Measurements from ENCODE around the gene DNAH2. TPM values are rescaled to one million over a fixed set of nuclear protein-coding genes. Genes with fewer than 3 reads are reported as not detected.

The DNAH2 gene
- total and polyA plus RNA-seq, 2 of the 4 experiments (the other 2 are of a cell fraction) = under 0.01 to 0.02 TPM

DNA sequence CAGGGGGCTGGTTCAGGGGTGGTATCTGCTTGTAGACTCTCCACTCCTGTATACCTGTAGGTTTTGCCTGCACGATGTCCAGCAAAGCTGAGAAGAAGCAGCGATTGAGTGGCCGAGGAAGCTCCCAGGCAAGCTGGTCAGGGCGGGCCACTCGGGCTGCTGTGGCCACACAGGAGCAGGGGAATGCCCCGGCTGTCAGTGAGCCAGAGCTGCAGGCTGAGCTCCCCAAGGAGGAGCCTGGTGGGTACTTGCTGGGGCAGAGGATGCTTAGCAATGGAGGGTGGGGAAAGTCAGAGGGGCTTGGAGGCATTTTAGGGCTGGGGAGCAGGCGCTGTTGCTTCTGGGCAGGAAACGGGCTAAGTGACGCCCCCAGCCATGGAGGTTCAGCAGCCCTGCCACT lies 2.1 kb downstream of the DNAH2 start:
- CTCF ChIA-PET = no interaction called here

More for the DNA sequence above, 2.1 kb downstream of the DNAH2 start:
- Histone ChIP-seq H2BK20ac (ENCODE audit: low read depth, low read length) (no peak overlapping the region), H3K79me1 (ENCODE audit: low read depth in 1 of 2, low read length in 2 of 2) (no peaks in the 10 kb centered on the region), H4K5ac (ENCODE audit: low read depth, low read length) (no peak overlapping the region), H3K9me1 (ENCODE audit: insufficient read depth, low read length) (0 out of 2 replicates have a peak, but pooled peaks cover 4% of the 10 kb centered on the region), H2BK120ac (ENCODE audit: low read depth, low read length) (no peak overlapping the region), H3K4me3 (ENCODE audit: insufficient read depth, low read depth, low read length) (no peak overlapping the region), H2BK15ac (ENCODE audit: low read depth, low read length) (no peak overlapping the region), H3K36me3 (ENCODE audit: control insufficient read depth, insufficient read depth, low read length) (no peaks in the 10 kb centered on the region), H3K9ac (ENCODE audit: low read depth, low read length) (no peak overlapping the region), H3K9me3 (ENCODE audit: control insufficient read depth, insufficient read depth, low read length) (no peaks in the 10 kb centered on the region), H4K8ac (ENCODE audit: low read depth in 2 of 2, low read length in 2 of 2) (no peak overlapping the region), H3K18ac (ENCODE audit: low read depth, low read length) (no peak overlapping the region), H4K91ac (ENCODE audit: insufficient read depth, low read depth, low read length) (no peak overlapping the region), H3K14ac (replicated peaks; ENCODE audit: low read depth, low read length) (no peak overlapping the region), H3K4me2 (ENCODE audit: low read depth, low read length) (no peak overlapping the region), H3K23ac (ENCODE audit: low read depth, low read length) (no peak overlapping the region), H4K20me1 (ENCODE audit: insufficient read depth, low read length) (no peaks in the 10 kb centered on the region; the same call in 1 of the 2 replicates), H3K4ac (ENCODE audit: low read depth, low read length) (no peak overlapping the region), H3K4me1 (ENCODE audit: control insufficient read depth, insufficient read depth, low read length) (peaks cover 5% of the 10 kb centered on the region; the same call in 1 of the 2 replicates), H2AK9ac (replicated peaks; ENCODE audit: low read depth, low read length, poor library complexity) (no peak overlapping the region), H2AFZ (replicated peaks; ENCODE audit: low read length, poor library complexity) (no peak overlapping the region), H2AK5ac (ENCODE audit: low read depth, low read length) (no peak overlapping the region), H3K56ac (ENCODE audit: extremely low read depth, insufficient read depth, low read length) (no peak overlapping the region), H2BK5ac (ENCODE audit: low read depth, low read length, poor library complexity, severe bottlenecking) (no peak overlapping the region), H3K27me3 (ENCODE audit: control insufficient read depth, insufficient read depth, low read length) (peaks cover 62% of the 10 kb centered on the region), H3K27ac (ENCODE audit: insufficient read depth, low read length) (no peak overlapping the region)
- in situ Hi-C loops (cut with MboI; ENCODE audit: low sequenced_read_pairs) (no loop called here), intact Hi-C loops (cut with micrococcal nuclease) (no loop called here), dilution Hi-C loops (cut with HindIII; ENCODE audit: low sequenced_read_pairs, unreplicated experiment) (no loop called here)
- no TSS peak for BruUV-seq (replicated peaks)
- TF ChIP-seq, protein P1, sequence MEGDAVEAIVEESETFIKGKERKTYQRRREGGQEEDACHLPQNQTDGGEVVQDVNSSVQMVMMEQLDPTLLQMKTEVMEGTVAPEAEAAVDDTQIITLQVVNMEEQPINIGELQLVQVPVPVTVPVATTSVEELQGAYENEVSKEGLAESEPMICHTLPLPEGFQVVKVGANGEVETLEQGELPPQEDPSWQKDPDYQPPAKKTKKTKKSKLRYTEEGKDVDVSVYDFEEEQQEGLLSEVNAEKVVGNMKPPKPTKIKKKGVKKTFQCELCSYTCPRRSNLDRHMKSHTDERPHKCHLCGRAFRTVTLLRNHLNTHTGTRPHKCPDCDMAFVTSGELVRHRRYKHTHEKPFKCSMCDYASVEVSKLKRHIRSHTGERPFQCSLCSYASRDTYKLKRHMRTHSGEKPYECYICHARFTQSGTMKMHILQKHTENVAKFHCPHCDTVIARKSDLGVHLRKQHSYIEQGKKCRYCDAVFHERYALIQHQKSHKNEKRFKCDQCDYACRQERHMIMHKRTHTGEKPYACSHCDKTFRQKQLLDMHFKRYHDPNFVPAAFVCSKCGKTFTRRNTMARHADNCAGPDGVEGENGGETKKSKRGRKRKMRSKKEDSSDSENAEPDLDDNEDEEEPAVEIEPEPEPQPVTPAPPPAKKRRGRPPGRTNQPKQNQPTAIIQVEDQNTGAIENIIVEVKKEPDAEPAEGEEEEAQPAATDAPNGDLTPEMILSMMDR (conservative IDR thresholded peaks at IDR 0.05; ENCODE audit: low read depth, low read length) = no peak
- TF ChIP-seq RFX5 (IDR thresholded peaks at IDR 0.05; ENCODE audit: low read depth, low read length) (no peak), CHD1 (IDR thresholded peaks at IDR 0.05; ENCODE audit: low read depth, low read length) (no peak), FOS (IDR thresholded peaks at IDR 0.05; ENCODE audit: low read depth, low read length) (no peak)
- TF ChIP-seq, protein P2, sequence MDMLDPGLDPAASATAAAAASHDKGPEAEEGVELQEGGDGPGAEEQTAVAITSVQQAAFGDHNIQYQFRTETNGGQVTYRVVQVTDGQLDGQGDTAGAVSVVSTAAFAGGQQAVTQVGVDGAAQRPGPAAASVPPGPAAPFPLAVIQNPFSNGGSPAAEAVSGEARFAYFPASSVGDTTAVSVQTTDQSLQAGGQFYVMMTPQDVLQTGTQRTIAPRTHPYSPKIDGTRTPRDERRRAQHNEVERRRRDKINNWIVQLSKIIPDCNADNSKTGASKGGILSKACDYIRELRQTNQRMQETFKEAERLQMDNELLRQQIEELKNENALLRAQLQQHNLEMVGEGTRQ (IDR thresholded peaks at IDR 0.05; ENCODE audit: low read depth, low read length) = no peak
- 65% methylated on average over 5 of the region's 9 CpGs; no CpG with 5 or more reads in 1 of the 2 experiments for WGBS, 2 experiments (ENCODE audit: extremely low coverage in 2 of 2, insufficient read length in 1 of 2)
- POLR2A ChIA-PET (ENCODE audit: unreplicated experiment) = no interaction called here
- ATAC-seq (ENCODE audit: low read depth) (no peak), DNase-seq (no peak)
